IPS DF 4.7 (cell line): ENCODE data around the gene GLRA3.
"Not testable (repeated sequence)": the region's sequence is repeated elsewhere in the genome, so short reads cannot be mapped to it uniquely, and the experiment has no call there.

Experiments
- DNase-seq: peaks from one replicate; pipeline ENCODE4 v3.0.0-alpha.2; 2013; ENCODE audit warnings: low spot score; ENCODE audit errors: extremely low read depth

GLRA3 gene

GRCh38 chr4:174810834-174811233 is 18.2 kb downstream of the GLRA3 start:
- DNase-seq = no peak

- DNase-seq = no peak
Observed at GRCh38 chr4:174808836-174809235, 20.2 kb downstream of the GLRA3 start.

GRCh38 chr4:174808119-174808518 is 20.9 kb downstream of the GLRA3 start:
- no peak for DNase-seq

- no peak for DNase-seq
Observed at GRCh38 chr4:174805746-174806145, 23.3 kb downstream of the GLRA3 start.

- DNase-seq = no peak
Observed at GRCh38 chr4:174794543-174795094, 34.4 kb downstream of the GLRA3 start.

- DNase-seq = no peak
Observed at GRCh38 chr4:174789657-174790056, 39.4 kb downstream of the GLRA3 start.

GRCh38 chr4:174778274-174778986 is 50.6 kb downstream of the GLRA3 start:
- not testable (repeated sequence) for DNase-seq

GRCh38 chr4:174775366-174775765 is 53.7 kb downstream of the GLRA3 start:
- DNase-seq = no peak

- DNase-seq = no peak
Observed at GRCh38 chr4:174764105-174764729, 64.8 kb downstream of the GLRA3 start.

GRCh38 chr4:174763454-174764104 is 65.5 kb downstream of the GLRA3 start:
- no peak for DNase-seq

- DNase-seq = no peak
Observed at GRCh38 chr4:174761451-174761850, 67.6 kb downstream of the GLRA3 start.

- no peak for DNase-seq
Observed at GRCh38 chr4:174757736-174758135, 71.3 kb downstream of the GLRA3 start.

GRCh38 chr4:174753021-174753420 is 76.0 kb downstream of the GLRA3 start:
- no peak for DNase-seq

- DNase-seq = no peak
Observed at GRCh38 chr4:174752026-174752425, 77.0 kb downstream of the GLRA3 start.

- no peak for DNase-seq
Observed at GRCh38 chr4:174749091-174749490, 80.0 kb downstream of the GLRA3 start.

GRCh38 chr4:174746710-174747109 is 82.3 kb downstream of the GLRA3 start:
- DNase-seq = no peak

- DNase-seq = no peak
Observed at GRCh38 chr4:174742561-174742960, 86.5 kb downstream of the GLRA3 start.

- no peak for DNase-seq
Observed at GRCh38 chr4:174739576-174739975, 89.5 kb downstream of the GLRA3 start.

GRCh38 chr4:174734181-174734580 is 94.9 kb downstream of the GLRA3 start:
- DNase-seq = no peak

GRCh38 chr4:174717828-174718227 is 111.2 kb downstream of the GLRA3 start:
- DNase-seq = no peak

- DNase-seq = no peak
Observed at GRCh38 chr4:174716986-174717770, 111.9 kb downstream of the GLRA3 start.
